ENCODE data around the gene DEF6. TPM values are rescaled to one million over a fixed set of nuclear protein-coding genes. Genes with fewer than 3 reads are reported as not detected.
A peak's percentile ranks its signal among the peaks of the same experiment; 100 is the strongest.

The DEF6 gene
- total RNA-seq, 2 donors from 2014 or later = 107 to 156 TPM

GRCh38 chr6:35272005-35272404, 25.6 kb upstream of the DEF6 start:
- no peaks in the 10 kb centered on the region for H3K9me3 Mint-ChIP-seq
- DNase-seq (ENCODE audit: low spot score in 2 of 2) = no peak

DNA sequence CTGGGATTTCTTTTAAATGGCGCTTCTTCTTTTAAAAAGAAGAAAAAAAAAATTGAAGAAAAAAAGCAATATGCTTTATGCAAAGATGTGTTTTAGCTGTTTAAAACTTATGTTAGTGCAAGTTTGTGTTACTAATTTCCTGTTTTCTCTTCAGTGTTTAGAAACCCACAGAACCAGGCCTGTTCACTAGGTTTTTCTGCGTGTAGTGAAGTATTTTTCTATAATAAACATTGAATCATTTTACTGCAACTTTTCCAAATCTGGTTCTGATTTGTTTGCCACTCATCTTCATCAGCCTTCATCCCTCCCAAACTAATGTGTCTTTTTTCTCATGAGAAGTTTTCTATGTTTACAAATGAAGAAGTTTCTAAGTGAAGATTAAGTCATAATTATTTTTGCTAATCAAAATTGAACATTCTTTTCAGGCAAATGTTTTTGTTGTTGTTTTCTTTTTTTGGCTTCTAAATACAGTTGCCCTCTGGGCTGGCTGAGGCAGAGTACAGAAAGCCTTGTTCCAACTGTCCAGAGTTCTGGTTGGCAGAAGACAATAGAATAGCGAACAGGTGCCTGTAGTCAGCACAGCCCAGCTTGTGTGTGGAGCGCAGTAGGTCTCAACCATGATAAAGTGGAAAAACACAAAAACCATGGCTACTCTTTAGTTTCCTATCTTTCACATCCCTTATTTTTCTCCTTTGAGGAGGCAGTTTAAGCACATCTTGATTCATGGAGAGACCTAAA, 23.6 kb upstream of the DEF6 start:
- Mint-ChIP-seq H3K36me3 (no peaks in the 10 kb centered on the region), H3K9me3 (no peaks in the 10 kb centered on the region)
- no peak for ATAC-seq

More at GRCh38 chr6:35272005-35272404, 25.6 kb upstream of the DEF6 start:
- Mint-ChIP-seq H3K27ac (no peak overlapping the region), H3K36me3 (no peaks in the 10 kb centered on the region)
- ATAC-seq = no peak

DNA sequence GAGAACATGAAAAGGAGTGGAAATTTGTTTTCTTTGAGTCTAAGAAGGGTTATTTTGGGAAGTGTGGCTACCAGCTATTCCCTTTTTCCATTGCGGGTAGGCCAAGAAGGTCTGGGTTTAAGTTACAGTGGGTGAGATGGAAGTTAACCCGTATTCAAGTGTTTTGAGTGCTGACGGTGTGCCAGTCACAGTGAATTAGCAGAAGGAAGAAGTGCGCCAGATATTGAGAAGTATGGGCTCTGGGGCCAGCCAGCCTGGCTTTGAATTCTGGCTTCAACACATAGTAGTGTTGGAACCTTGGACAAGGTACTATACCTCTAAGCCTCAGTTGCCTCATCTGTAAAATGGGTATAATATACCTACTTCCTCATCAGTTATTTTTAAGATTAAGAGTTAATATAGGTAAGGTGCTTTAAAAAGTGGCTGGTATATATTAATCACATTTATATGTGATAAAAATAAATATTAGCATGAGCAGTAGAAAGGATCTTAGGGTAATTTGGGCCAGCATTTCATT, 21.8 kb upstream of the DEF6 start:
- H3K27ac Mint-ChIP-seq = peak overlapping the region in 1 of 2 donors; percentile 50
- no peaks in the 10 kb centered on the region for H3K9me3 Mint-ChIP-seq
- H3K36me3 Mint-ChIP-seq = no peaks in the 10 kb centered on the region
- DNase-seq (ENCODE audit: low spot score in 2 of 2) (no peak), ATAC-seq (no peak)

More for the DNA sequence above, 23.6 kb upstream of the DEF6 start:
- no peak for DNase-seq (ENCODE audit: low spot score in 2 of 2)
- no peak overlapping the region for H3K27ac Mint-ChIP-seq

GRCh38 chr6:35278708-35279107, 18.9 kb upstream of the DEF6 start:
- DNase-seq (ENCODE audit: low spot score in 2 of 2) (no peak), ATAC-seq (no peak)
- Mint-ChIP-seq H3K27ac (no peak overlapping the region), H3K36me3 (no peaks in the 10 kb centered on the region), H3K9me3 (no peaks in the 10 kb centered on the region)

GRCh38 chr6:35280903-35281302, 16.7 kb upstream of the DEF6 start:
- DNase-seq (ENCODE audit: low spot score in 2 of 2) = no peak
- ATAC-seq = no peak
- Mint-ChIP-seq H3K36me3 (no peaks in the 10 kb centered on the region), H3K27ac (no peak overlapping the region), H3K9me3 (no peaks in the 10 kb centered on the region)

DNA sequence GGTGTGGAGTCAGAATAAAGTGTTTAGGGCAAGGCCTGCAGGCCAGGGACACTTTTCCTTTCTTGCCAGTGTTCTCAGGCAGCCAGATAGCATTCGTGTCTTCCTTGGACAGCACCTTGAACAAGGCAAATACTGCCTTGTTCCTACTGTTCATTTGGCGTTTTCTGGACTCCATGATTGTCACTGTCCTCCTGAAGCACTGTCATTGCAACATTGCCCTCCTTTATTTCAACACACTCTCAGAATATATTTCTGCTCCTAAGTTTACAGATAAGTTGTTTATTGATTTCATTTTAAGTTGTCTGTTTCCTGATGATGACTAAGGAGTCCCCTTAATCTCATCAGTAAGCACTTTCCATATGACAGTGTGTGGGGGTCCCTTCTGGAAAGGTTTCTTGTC, 15.1 kb upstream of the DEF6 start:
- Mint-ChIP-seq H3K27ac (no peak overlapping the region), H3K9me3 (no peaks in the 10 kb centered on the region), H3K36me3 (no peaks in the 10 kb centered on the region)
- no peak for ATAC-seq
- DNase-seq (ENCODE audit: low spot score in 2 of 2) = no peak

GRCh38 chr6:35283361-35283760, 14.3 kb upstream of the DEF6 start:
- no peak for ATAC-seq
- no peak for DNase-seq (ENCODE audit: low spot score in 2 of 2)
- Mint-ChIP-seq H3K36me3 (no peaks in the 10 kb centered on the region), H3K27ac (no peak overlapping the region), H3K9me3 (no peaks in the 10 kb centered on the region)

DNA sequence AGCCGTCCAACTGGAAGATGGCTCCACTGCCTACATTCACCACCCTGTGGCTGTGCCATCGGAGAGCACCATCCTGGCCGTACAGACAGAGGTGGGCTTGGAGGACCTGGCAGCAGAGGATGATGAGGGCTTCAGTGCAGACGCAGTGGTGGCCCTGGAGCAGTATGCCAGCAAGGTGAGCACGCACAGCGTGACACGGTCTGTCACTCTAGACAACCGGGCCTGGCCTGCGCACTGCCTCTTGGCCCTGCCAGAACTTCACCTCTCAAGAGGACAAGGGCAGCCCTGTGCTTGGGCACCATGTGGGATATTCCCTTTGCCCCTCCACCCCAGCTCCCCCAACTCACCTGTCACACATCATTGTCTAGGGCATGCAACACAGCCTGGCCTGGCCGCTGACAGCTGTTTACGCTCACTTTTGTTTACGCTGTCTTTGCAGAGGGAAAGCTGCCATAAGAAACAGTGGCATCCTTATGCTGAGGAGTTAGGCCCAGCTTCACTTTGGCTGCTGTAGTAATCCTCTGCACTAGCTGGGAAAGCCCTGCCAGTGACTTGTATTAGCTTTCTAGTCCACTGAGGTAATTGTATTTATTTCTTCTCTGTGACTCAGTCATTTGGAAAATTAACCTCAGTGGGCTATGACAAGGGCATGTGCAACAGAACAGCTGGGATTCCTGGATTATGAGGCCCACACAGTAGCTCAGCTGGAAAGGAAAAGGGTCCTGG, 9.8 kb upstream of the DEF6 start:
- DNase-seq (ENCODE audit: low spot score in 2 of 2) = no peak
- ATAC-seq = no peak
- no peaks in the 10 kb centered on the region for H3K36me3 Mint-ChIP-seq
- H3K27ac Mint-ChIP-seq = no peak overlapping the region
- no peaks in the 10 kb centered on the region for H3K9me3 Mint-ChIP-seq

- DNase-seq (ENCODE audit: low spot score in 2 of 2) (no peak), ATAC-seq (no peak)
- H3K27ac Mint-ChIP-seq = peak overlapping the region in 1 of 2 donors; percentile 72
- no peaks in the 10 kb centered on the region for H3K36me3 Mint-ChIP-seq
- H3K9me3 Mint-ChIP-seq = no peaks in the 10 kb centered on the region
Measured at GRCh38 chr6:35288834-35289233, 8.8 kb upstream of the DEF6 start.

DNA sequence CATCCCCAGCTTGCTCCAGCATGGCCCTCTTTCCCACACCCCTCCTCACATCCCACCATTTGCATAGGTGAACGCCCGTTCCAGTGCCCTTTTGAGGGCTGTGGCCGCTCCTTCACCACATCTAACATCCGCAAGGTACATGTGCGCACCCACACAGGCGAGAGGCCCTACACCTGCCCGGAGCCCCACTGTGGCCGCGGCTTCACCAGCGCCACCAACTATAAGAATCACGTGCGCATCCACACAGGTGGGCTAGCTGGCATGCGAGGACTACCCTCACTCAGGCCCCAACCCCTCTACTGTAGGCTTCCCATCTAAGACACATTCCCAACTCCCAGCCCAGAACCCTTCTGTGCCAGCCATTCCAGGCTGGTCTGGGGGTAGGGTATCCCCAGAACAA, 6.1 kb upstream of the DEF6 start:
- no peak for ATAC-seq
- H3K9me3 Mint-ChIP-seq = no peaks in the 10 kb centered on the region
- no peak for DNase-seq (ENCODE audit: low spot score in 2 of 2)
- peak overlapping the region; percentile 56 to 65 for H3K27ac Mint-ChIP-seq
- no peaks in the 10 kb centered on the region for H3K36me3 Mint-ChIP-seq

DNA sequence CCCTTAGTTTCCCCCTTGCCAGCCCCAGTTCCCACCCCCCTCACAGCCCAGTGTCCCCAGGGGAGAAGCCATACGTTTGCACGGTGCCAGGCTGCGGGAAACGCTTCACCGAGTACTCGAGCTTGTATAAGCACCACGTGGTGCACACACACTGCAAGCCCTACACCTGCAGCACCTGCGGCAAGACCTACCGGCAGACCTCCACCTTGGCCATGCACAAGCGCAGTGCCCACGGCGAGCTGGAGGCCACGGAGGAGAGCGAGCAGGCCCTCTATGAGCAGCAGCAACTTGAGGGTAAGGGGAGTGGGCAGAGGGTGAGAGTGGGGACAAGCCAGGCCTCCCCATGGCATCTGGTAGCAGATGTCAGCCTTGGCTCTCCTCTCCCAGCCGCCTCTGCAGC, 5.1 kb upstream of the DEF6 start:
- no peaks in the 10 kb centered on the region for H3K36me3 Mint-ChIP-seq
- H3K9me3 Mint-ChIP-seq = no peaks in the 10 kb centered on the region
- ATAC-seq (no peak), DNase-seq (ENCODE audit: low spot score in 2 of 2) (no peak)
- peak overlapping the region in 1 of 2 donors; percentile 56 for H3K27ac Mint-ChIP-seq

GRCh38 chr6:35293681-35294080, 3.9 kb upstream of the DEF6 start:
- Mint-ChIP-seq H3K9me3 (no peaks in the 10 kb centered on the region), H3K36me3 (peaks cover 2 to 4% of the 10 kb centered on the region in 2 donors), H3K27ac (no peak overlapping the region)
- DNase-seq (ENCODE audit: low spot score in 2 of 2) (no peak), ATAC-seq (no peak)

DNA sequence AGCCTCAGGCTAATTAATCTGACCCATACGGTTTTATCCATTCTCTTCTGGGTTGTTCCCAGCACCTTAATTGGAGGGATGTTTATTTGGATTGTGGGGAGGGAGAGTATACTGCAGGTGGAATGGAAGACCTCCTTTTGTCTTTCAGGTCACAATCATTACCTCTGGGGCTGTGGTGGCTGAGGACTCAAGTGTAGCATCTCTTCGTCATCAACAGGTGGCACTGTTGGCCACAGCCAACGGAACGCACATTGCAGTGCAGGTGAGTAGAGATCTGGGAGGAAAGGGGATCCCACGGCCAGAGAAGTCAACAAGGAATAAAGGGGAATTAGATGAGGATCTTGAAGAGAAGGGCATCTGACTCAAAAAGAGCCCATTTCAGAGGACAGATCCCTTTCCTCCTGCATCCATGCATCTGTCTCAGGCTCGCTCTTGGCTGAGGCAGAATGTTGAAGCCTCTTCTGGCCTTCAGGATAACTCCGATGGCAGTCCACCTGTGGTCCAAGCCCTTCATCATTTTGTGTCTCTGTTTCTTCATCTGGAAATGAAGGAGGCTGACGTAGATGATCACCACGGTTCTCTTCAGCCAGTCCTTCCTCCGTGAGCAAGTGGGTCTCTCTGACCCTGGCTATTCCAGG, 3.2 kb upstream of the DEF6 start:
- H3K9me3 Mint-ChIP-seq = no peaks in the 10 kb centered on the region
- ATAC-seq (peak in 1 of 2 donors; percentile 29), DNase-seq (ENCODE audit: low spot score in 2 of 2) (peak in 1 of 2 donors; percentile 52)
- peaks cover 6 to 12% of the 10 kb centered on the region in 2 donors for H3K36me3 Mint-ChIP-seq
- peak overlapping the region in 1 of 2 donors; percentile 45 for H3K27ac Mint-ChIP-seq

GRCh38 chr6:35295036-35295435, 2.6 kb upstream of the DEF6 start:
- Mint-ChIP-seq H3K36me3 (peaks cover 7 to 16% of the 10 kb centered on the region in 2 donors), H3K27ac (no peak overlapping the region), H3K9me3 (no peaks in the 10 kb centered on the region)
- DNase-seq (ENCODE audit: low spot score in 2 of 2) (no peak), ATAC-seq (no peak)

DNA sequence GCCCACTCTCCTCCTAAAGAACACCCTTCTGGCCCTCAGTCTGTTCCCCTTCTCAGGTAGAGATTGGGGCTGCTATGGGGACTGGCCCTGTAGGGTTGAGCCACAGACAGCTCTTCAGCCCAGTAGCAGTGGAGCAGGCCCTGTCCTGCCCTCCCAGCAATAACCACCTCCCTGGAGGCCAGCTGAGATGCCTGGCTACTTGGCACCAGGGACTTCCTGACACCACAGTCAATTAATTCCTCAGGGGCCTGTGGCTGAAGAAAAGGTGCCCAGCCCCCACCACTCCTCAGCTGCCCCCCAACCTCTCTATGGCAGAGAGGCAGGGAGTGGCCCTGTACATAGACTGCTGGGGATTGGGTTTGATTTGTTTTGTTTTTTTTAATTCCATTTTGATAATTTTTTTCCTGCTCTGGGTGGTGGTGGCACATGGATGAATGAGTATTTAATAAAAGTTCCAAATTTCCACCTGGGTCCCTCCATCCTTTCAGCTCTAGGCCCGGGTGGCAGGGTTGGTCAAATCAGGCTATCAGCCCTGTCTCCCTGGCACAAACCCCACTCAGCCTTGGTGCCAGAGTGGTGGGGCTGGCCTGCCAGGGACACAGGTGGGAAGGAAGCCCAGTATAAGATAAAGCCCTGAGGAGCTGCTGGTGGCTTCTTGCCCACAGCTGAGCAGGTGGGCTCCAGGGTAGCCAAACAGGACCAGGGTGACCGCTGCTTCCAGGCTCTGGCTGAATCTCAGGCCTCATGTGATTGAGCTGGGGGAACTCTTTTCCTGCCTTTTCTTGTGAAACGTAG, 1.9 kb upstream of the DEF6 start:
- H3K27ac Mint-ChIP-seq = no peak overlapping the region
- DNase-seq (ENCODE audit: low spot score in 2 of 2) (no peak), ATAC-seq (no peak)
- H3K36me3 Mint-ChIP-seq = peaks cover 13 to 21% of the 10 kb centered on the region in 2 donors
- H3K9me3 Mint-ChIP-seq = no peaks in the 10 kb centered on the region

- Mint-ChIP-seq H3K9me3 (no peaks in the 10 kb centered on the region), H3K36me3 (peaks cover 14 to 21% of the 10 kb centered on the region in 2 donors), H3K27ac (peak overlapping the region; percentile 85)
- ATAC-seq (no peak), DNase-seq (ENCODE audit: low spot score in 2 of 2) (no peak)
Measured at GRCh38 chr6:35296931-35297600, 552 bp upstream of the DEF6 start.
